H1 (cell line): ENCODE results near the gene PGP. TPM values are rescaled to one million over a fixed set of nuclear protein-coding genes. Genes with fewer than 3 reads are reported as not detected.

Source experiments
- SP1 ChIP-seq: IDR thresholded peaks from 2 replicates; pipeline ENCODE4 v1.6.1; 2011; ENCODE audit warnings: low read depth, low read length
- polyA plus RNA-seq, 7 experiments: library from polyadenylated mRNA; depleted of rRNA in 3 of 7; stranded (reverse) in 5 of 7; unstranded in 2 of 7; fragments of >200 nt in 5 of 7; fragments of 200-250 nt in 2 of 7; gene quantifications; 1 replicate in 5 of 7; 2 replicates in 1 of 7; 4 replicates in 1 of 7; pipeline versions ENCODE4 v1.2.1 to v1.2.3, GENCODE V29; 2011 to 2013; ENCODE audit warnings: missing spikeins in 2 of 7, mixed read lengths in 2 of 7
- total RNA-seq: library from RNA; stranded (reverse); fragmentation: NEBNext Ultra II Directional; extraction: Animal tissue kit (Norgen Biotek cat#: 25700); gene quantifications from 2 replicates; pipeline ENCODE4 v1.2.1, GENCODE V29; 2021

PGP gene
- total and polyA plus RNA-seq, 2 of the 8 experiments (the other 6 are each of a cell fraction or from before 2014, with no cell fraction given), result 30.9 to 55.9 TPM

GRCh38 chr16:2186064-2186463, 28.6 kb downstream of the PGP start (continued):
- no peak for TF ChIP-seq SP1
